ENCODE results near the gene RRBP1.

RRBP1 gene

DNA sequence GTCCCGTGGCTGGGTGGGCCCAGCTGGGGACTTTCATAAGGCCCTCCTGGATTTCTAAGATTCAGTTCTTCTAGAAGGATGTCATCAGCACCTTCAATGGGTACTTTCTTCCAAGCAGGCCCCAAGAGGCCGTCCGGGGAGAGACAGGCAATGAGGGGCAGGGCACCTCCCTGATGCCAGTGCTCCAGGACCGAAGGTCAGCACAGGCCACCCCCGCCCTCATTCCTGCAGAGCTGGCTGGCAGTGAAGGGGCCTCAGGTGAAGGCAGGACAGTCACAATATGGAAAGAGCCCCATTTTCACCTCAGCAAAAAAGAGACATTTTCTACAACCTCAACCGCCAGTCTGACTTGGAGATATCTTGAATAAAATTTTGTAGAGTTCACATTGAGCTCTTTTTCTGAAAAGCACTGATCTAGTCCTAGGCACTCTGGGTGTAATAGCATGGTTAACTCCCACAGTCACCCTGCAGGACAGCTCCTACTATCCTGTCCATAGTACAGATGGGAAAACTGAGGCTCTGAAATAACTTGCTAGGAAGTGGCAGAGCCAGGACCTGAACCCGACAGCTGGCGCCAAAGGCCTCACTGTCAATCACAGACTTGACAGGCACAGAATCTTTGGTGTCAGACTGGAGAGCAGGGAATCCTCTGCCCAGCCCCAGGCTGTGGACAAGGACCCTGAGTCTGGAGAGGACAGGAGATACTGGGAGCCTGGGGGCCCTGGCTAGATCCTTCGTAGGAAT is 50.3 kb downstream of the RRBP1 start:
- no peak for DNase-seq

DNA sequence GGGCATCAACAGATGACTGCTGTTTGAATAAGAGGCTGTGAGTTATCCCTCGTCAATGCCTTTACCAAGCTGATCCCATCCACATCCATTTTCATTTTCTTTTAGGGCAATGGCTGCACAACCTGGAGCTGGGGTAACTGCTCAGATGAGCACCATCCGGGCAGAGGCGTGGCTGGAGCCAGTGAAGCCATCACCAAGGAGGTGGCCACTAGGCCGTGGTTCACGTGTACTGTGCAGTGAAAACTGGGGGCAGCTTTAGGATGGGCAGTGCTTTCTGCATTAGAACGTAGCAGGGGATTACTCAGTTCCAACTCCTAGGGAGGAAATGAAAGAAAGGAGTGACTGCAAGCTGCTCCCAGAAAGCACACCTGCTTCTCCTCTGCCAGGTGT is 51.2 kb downstream of the RRBP1 start:
- DNase-seq: no peak

DNA sequence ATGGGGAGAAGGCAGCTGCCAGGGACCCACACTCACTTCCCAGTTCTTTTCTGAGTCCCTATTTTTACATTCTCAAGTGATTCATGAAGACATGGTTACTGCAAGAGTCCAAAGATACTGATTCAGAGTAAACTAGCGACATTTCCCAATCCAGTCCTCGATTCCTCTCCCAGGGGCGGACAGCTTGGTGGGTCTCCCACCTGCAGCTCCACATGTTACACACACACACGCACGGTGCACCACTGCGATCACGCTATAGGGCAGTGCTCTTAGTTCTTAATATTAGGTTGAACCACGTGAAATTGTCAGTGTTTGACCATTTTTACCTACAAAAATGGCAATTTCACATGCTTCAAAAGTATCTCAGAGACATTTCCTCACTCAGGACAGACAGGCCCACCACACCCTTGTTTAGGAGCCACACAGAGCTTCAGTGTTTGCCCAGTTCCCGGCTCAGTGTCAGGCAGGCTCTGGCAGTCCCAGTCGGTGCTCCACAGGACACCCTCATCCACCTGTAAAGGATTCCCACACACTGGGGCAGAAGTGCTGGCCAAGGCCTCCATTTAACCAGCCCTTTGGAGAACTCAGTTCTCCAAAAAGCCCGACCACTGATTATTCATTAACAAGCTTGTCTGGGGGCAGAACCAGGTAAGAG is 51.8 kb downstream of the RRBP1 start:
- no peak for DNase-seq

DNA sequence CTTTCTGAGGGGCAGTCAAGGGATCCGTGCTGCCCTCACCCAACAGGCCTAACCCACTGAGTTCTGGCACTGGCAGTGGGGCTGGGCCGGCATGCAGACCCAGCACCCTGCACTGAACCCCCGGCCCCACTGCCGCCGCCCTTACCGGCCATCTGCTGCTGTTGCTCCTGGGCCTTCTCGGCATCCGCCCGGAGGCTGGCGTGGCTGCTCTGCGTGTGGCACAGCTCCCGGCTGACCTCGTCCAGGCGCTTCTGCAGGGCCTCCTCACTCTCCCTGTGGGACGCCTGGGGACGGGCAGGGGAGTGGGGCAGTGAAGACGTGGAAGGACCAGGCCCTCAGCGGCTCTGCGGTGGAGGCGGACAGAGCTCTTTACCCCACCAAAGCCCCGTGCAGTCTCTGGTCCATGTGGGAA is 52.4 kb downstream of the RRBP1 start:
- DNase-seq: no peak

DNA sequence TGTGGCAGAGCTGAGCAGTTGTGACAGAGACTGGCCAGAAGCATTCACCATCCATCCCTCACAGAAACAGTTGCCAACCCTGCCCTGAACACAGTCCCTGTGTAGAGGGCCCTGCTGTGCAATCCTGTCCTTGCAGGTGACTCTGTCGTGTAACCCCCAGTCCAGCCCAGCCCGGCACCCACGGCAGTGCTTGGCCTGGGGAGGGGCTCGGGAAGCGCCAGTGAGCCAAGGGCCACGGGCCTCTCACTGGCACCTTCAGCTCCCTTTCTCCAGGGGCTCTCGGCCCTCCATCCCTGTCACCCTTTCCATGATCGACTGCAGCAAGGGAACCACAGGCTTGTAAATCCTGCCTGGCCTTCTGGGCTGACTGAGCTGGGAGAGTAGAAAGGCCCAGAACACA is 53.0 kb downstream of the RRBP1 start:
- no peak for DNase-seq

DNA sequence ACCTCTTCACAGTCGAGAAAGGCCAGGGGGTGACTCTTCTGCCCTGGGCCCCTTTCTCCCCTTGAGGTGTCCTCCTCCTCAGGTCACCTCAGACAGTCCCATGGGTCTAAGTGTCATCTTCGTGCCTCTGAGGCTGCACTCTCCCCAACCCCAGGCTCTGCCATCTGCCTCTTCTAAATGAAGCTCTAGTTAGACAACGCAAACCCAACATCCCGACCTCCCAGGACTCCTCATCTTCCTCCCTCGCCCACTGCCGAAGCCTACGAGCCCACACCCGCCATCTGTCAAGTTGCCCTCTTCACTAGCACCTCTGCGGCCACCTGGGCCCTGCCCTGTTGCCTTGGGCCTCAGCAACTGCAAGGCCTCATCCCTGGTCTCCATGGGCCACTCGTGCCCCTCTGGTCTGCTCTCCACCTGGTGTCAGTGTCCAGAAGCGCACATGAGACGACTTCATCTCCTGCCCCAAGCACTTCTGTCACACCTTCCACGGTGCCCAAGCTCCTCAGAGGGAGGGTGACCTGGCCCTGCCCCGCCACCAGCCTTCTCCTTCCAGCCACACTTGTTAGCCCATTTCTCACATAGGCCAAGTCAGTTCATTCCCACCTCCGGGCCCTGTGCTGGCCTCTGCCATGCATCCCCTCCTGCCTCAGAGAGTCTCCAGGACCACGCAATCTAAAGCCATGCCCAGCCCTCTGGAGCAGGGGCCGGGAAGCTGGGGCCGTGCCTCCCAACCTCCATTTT is 53.8 kb downstream of the RRBP1 start:
- no peak for DNase-seq

DNA sequence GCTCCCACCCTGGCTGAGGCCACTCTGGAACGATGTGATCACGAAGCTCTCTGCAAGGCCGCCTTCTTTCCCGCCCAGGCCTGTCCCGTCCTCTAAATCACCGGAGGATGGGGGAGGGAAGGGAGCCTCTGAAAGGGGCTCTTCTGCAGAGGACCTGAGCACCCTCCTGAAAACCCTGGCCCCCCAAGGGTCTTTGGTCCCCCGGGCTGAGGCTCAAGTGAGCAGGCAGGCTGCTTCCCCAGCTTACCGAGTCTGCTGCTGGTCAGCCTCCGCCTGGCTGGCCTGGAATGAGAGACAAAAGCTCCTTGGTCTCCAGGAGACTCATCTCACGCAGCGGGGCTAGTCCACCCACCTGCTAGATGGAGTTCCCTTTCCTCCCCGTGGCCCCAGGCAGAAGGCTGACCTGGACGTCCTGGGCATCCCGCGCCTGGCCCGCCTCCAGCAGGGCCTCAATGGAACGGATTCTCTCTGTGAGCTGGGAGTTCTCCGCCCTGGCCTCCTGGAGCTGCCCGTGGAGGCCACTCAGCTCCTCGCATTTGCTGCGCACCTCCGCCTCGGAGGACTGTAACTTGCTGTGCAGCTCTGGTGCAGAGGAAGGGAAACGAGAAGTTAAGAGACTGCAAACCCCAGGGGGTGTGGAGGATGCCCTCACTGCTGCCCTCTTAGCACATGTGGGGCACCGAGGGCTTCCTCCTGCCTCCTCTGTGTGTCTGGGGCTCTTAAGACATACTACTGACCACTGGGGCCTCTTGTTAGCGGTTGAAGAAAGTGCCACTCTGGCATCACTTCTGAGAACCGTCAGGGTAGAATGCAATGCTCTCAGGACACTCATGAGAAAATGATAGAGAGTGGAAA is 54.7 kb downstream of the RRBP1 start:
- DNase-seq: no peak

DNA sequence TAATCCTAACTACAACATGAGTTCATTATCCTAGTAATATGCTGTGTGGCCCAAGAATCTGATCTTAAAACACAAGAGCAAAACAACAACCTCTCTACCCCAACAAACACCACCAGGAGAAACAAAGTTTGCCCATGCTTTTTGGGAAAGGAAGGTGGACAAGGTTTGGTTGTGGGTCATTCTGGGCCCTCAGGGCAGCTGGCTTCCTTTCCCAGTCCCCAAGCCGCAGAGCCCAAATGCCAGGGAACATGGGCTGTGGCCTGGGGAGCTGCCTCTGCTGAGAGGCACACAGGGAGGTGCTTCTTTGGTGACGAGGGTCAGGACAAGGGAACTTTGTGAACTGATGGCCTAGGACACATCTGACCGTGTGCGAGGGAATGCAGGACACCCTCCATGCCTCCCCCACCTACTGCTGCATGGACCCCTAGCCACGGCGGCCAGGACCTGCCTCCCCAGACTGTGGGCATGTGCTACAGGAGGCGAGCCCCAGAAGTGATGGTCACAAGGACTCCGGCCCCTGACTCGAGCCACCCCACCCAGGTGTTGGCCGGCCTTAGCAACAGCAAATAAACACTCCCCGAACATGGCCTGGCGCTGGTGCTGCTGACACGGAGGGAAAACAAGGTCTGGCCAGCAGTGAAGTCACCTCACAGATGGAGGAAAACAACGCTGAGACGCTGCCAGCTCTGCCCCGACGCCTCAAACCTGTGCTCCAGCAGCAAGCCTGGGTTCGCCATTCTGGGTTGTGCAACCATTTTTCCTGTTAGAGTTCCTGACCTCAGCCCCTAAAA is 55.6 kb downstream of the RRBP1 start:
- no peak for DNase-seq

DNA sequence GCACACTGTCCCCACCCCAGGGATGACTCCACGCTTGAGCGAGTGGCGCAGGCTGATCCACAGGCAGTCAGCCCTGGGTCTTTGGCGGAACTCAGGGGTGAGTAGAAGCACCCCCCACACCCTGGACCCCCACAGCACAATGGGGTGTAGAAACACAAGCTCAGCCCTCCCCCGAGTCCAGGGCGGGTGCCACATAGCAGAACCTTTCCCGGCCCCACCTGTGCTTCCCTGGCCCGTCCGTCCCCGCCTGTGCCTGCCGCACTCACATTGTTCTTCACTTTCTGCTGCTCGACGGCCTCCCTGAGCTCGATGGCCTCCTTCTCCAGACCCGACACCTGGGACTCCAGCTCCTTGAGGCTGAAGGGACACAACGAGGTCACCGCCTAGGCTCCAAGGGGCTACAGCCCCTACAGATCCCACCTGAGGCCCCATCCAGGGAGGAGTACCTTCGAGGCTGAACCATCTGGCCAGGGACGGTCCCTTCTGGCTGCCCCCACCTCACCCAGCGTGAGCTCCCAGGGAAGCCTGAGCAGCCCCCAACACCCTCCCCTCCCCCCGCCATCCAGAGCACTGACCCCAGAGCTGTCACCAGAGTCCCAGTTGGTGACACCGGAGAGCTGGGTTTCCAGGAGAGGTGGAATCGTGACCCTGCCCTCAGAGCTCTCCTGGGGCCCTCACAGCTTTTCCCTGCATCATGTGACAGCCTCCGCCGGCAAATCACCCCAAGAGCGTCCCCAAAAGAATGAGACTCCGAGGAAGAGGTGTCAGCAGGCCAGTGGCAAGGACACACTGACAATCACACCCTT is 56.6 kb downstream of the RRBP1 start:
- DNase-seq: no peak

DNA sequence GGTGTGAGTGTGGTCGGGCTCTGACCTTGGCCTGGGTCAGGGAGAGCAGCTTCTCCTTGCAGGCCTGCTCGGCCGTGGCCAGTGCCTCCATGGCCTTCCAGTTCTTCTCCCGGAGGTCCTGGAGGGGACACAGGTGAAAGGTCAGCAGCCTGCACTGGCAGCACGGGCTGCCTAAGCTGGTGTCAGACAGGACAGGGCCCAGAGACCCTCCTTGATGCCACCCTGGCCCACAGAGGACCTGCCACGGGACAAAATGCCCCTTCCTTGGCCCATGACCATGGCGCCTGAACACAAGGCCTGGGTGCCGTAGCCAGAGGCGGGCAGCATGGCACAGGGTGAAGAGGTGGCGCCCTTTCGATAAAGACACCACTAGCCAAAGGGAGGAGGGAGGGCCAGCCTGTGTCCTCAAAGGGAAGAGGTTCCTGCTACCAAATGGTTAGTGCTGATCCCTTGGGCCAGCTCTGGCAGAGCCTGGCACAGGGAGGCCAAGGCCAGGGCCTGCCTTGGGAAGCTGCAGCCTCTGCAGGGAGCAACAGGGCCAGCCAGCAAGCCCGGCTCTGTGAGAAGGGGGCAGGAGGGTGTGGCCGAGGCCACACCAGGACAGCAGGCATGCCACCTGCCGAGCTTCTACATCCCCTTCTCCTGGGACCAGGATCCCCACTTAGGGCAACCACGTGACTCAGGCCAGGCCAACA is 57.3 kb downstream of the RRBP1 start:
- DNase-seq: no peak

DNA sequence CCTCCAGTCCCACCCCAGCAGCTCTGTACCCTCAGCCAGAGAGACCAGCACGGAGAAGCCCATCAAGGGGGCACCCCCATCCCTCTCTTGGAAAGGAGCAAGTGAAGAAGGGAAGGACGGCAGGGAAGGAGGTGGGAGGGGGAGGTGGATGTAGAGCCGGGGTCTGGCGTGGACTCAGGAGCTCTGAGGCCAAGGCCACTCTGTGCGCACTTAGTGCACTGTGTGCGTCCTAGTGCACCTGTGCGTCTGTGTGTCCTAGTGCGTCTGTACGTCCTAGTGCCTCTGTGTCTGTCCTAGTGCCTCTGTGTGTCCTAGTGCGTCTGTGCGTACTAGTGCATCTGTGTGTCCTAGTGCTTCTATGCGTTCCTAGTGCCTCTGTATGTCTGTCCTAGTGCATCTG is 58.0 kb downstream of the RRBP1 start:
- no peak for DNase-seq

DNA sequence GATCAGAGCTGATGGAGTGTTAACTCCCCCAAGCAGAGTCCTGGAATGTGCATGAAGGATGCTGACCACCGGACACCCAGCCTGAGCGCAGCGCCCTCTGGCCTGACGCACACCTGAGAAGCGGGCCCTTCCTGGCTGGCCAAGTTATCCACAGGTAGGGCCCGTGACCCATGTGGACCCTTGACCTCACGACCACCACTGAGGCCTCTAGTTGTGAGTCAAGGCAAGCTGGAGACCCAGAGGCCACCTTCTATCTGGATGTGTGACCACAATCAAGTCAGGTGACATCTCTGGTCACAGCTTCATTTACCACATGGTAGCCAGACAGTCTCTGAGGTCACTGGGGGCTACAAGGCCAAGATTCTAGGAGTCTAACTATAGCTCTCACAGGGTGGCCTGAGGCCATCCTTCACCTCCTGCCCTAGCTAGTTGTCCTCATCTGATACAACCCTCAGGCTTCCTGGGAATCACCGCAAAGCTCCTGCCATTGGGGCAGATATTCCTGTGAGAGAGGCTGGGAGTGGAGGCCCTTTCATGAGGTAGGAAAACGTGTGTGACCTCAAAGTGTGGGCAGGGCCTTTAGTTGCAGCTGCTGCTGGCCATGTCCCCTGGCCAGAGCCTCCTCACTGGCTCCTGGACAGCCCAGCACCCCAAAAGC is 59.1 kb downstream of the RRBP1 start:
- no peak for DNase-seq

DNA sequence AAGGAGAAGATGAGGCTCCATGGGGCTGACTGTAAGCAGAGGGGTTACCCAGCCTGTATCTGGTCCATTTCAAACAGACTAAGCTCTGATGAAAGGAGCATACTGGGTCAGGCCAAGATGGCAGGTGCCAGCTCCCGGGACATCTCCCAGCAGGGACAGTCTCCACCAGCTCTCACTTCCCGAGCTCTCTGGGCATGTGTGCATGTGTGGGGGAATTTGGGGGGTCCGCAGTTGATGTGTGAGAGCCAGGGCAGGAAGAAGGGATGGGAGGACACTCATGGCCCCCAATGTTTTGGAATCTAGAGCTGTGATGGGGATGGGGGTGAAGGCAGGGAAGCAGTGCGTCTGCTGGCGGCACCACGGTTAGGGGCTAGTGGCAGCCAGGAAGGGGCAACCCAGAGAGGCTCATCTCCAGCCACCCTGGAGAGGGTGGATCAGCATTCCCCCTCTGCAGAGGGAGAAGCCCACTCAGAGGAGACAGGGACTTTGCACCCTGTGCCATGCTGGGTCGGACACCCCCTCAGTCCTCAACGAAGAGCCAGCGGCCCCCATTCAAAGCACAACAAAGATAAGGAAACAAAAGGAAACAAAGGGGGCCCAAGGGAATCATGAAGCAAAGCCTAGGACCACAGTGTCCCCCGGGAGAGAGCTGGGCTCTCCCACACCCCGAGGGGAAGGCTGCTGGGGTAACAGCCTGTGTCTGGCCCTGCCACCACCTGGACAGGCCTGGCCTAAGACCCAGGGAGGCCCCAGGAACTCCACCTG is 59.8 kb downstream of the RRBP1 start:
- no peak for DNase-seq

DNA sequence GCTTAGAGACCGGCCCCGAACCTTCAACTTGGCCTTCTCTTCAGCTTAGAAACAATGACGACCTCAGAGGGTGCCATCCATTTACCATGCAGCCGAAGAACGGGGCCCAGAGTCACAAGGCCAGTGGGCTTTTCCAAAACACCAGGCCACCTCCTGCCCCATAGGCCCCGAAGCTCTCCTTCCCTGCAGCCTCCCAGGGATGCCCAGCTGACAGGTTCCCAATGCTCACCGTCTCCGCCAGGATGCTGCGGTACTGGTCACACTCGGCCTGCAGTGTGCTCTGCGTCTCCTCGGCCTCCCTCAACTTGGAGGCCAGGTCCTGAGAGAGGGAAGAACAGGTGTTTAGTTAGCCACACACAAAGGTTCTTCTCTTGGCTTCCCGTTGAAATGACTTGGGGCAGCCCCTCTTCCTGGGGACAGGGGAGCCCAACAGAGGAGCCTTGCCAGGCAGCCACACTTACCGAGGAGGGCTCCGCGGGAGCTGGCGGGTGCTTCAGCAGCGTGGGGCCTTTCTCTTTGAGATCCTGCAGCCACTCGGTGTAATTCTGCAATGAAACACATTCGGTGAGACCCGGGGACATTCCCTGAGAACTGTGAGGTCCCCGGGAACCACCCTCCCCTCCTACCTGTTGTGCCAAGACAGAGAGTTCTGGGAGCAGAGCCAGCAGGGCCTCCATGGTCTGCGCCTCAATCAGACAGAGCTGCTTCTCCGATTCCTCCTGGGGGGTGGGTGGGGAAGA is 60.6 kb downstream of the RRBP1 start:
- DNase-seq: no peak

DNA sequence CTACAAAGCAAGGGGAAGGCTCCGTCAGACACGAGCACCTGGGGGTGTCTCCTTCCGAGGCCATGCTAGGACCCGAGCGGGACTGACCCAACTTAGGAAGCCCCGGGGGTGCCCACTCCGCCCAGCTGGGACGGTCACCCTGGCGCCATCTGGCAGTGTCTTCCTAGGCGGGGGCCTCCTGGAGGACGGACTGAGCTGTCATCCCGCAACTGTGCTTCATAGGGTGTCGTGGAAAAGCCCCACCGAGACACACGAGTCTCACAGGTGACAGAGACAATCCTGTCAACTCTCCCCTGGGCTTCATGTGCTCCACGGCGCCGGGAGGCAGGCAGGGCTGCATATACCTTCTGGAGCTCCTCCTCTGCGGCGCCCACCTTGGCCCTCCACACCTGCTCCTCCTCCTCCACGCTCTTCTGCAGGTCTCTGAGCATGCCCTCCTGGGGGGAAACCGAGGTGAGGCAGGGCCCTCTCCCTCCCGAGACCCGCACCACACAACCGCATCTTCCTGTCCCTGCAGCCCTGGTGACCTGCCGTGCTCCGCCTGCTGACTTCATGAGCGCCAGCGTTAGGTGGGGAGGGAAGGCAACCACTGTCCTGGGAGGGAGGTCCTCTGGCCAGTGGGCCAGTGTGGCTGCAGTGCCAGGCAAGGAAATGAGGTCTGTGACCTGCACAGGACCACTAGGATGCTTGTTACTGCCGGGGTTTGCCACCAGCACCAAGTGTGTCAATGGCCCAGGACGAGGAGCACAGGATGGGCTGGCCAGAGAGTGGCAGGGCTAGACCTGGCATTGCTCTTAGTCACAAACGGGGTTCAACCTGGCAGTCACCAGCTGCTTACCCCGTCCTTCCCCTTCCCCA is 61.4 kb downstream of the RRBP1 start:
- DNase-seq: no peak

DNA sequence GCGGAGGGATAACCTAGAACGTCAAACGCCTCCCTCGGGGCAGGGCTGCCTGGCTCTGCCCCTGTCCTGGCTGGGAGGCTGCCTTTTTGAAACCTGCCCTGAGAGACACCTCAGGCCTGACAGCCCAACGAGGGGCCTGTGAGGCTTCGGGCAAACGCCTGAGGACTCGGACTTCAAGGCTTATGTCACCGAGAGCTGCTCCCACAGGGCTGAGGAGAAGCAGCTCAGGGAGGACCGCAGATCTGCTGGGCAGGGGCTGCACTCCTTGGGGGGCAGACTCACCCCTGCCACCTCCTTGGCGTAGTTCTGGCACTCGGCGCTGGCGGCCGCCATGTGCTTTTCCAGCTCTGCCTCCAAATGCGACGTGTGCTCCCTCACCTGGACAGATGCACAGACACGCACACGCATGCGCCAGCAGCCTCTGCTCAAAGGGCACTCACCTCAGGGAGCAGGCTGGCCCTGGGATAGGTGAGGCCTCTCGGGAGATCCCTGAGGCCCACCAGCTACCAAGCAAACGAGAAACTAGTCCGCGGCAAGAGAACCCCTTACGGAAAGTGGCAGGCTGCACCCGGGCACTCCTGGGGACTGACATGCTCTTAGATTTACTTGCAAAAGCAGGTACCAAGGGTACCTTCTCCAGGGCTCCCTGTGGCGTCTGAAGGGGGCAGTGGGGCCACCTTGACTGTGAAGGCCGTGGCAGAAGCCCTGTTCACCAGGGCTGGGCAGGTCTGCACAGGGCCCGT is 62.5 kb downstream of the RRBP1 start:
- DNase-seq: no peak

DNA sequence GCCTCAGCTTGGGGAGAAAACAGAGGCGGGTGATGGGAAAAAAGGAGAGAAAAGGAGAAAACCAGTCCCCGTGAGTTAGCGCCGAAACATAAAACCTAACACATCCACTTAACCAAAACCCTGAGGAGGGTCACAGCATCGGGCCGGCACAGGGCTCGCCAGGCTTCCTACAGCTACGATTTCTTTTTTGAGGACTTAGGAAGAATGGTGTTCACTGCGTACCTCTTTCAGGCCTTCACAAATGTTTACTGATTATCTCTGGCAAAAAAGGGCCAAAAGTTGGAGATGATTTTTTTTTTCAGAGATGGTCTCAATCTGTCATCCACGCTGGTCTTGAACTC is 63.4 kb downstream of the RRBP1 start:
- no peak for DNase-seq

All from AML-193 (cell line).